Right cardiac atrium (tissue), 5 donors: ENCODE data around the gene PSKH1. TPM values are rescaled to one million over a fixed set of nuclear protein-coding genes. Genes with fewer than 3 reads are reported as not detected.
"Not testable (repeated sequence)": the region's sequence is repeated elsewhere in the genome, so short reads cannot be mapped to it uniquely, and the experiment has no call there.

ENCODE experiments used
- ATAC-seq, 2 donors: fragments of 200-7000 bp; cut with Tn5 transposase; one replicate each; pipeline versions ENCODE4 v1.8.0 to v1.9.1; 2020; ENCODE audit warnings: moderate library complexity in 2 of 2, mild to moderate bottlenecking in 1 of 2
- DNase-seq, 3 donors: peaks; one replicate each; pipeline ENCODE4 v3.0.0-alpha.2; 2020
- H3K27ac ChIP-seq: one replicate; pipeline ENCODE4 v1.5.1; 2013; ENCODE audit warnings: mild to moderate bottlenecking, low read length, control low read depth, moderate library complexity
- H3K27me3 ChIP-seq: one replicate; pipeline ENCODE4 v1.6.1; 2013; ENCODE audit not compliant: control insufficient read depth, insufficient read depth
- H3K4me1 ChIP-seq: one replicate; pipeline ENCODE4 v1.6.1; 2013; ENCODE audit warnings: low read length; ENCODE audit not compliant: control insufficient read depth, insufficient read depth
- H3K4me3 ChIP-seq: one replicate; pipeline ENCODE4 v1.5.1; 2013; ENCODE audit warnings: low read length, control low read depth
- H3K9me3 ChIP-seq: one replicate; pipeline ENCODE4 v1.6.1; 2013; ENCODE audit warnings: low read length; ENCODE audit not compliant: control insufficient read depth
- WGBS: extraction: QIAGEN DNeasy Blood & Tissue Kit; methylation state at CpG from one replicate; pipeline ENCODE4 v1.1.7; 2013; 5-methylcytosine and 5-hydroxymethylcytosine counted together
- intact Hi-C, 4 donors: fragments of 100-400 bp; cut with DNase I; formaldehyde crosslinking; loops; one replicate each; pipeline versions ENCODE4 v1.11.0 to v1.14.0; 2022 to 2023
- polyA plus RNA-seq: library from polyadenylated mRNA; stranded (reverse); fragments of 200-250 nt; gene quantifications from one replicate; pipeline ENCODE4 v1.2.3, GENCODE V29; 2013
- total RNA-seq, 4 donors: library from RNA; stranded (reverse); fragmentation: NEBNext Ultra II Directional; extraction: Animal tissue kit (Norgen Biotek cat#: 25700); gene quantifications; one replicate each; pipeline ENCODE4 v1.2.1, GENCODE V29; 2021
- donor health status: healthy with polysubstance abuse.
- donor health status: DM: no; HTN: yes; CAD: no.
- donor health status: DM: no; HTN: no; CAD: no.
- donor health status: DM: no; HTN: yes; CAD: no; lungs with severe emphysema.
- donor health status: DM: yes; HTN: yes; CAD: no.

Gene PSKH1
- total and polyA plus RNA-seq, 5 donors: 23.8 to 31.1 (median 26.8) TPM

DNA sequence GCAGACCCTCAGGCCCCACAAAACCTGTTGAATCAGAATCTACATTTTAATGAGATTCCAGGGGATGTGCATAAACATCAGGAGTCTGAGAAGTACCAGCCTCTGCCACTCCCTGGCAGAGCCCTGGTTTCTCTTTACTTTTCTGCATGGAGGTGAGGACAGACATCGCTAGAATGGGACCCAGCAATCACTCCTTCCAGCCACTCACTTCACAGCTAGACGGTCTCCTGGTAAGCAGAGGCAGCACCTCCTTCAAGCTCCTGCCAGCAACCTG, 22.4 kb downstream of the PSKH1 start:
- not testable (repeated sequence) for H3K4me1 ChIP-seq, ATAC-seq, H3K4me3 ChIP-seq, H3K27ac ChIP-seq, DNase-seq, H3K27me3 ChIP-seq, H3K9me3 ChIP-seq
- WGBS: 63% methylated on average over 2 of the region's 2 CpGs
- intact Hi-C loops: loop anchor here in 1 of 4 donors (5.0 kb wide), 1 partner anchor 83 kb away; no protein-coding TSS in a partner anchor

DNA sequence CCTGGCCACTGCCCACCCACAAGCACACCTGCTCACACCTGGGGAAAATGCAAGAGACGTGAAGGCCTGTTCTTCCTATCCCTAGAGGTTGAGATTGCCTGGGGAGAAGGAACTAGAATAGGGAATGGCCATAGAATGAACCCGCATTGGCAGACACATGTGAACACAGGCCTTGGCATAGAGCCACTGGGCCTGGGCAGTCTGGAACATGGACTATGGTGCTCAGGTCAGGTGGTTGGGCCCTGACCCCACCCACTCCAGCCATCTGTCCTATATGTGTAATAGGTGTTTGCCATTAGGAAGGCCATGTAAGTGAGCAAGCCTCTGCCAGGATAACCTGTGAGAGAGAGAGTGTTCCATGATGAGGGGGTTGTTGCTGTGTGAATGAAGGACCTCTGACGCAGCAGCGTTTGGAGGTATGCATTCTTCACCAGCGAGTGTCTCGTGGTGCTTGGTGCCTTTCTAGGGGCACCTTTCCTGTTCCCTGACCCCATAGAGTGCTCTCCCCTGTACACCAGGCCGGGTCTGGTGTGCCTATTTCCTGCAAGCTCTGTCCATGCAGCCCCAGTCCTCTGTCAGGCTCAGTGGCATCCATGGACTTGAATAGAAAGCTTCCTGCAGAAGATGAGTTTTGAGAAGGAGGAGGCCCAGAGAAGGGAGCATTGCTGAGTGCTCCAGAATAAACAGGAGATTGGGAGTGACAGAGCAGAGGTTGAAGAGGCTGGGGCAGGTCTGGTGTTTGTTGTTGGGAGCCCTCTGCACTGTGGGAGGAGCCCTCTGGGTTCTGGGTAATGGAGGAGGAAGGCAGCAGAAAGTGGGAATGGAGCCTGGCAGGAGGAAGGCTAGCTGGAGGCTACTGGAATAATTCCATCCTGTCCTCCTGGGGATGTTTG, 23.0 kb downstream of the PSKH1 start:
- Histone ChIP-seq H3K27me3 (no peaks in the 10 kb centered on the region), H3K9me3 (no peaks in the 10 kb centered on the region), H3K4me1 (peaks cover 9% of the 10 kb centered on the region), H3K27ac (no peak overlapping the region), H3K4me3 (no peak overlapping the region)
- intact Hi-C loops: loop anchor here in 1 of 4 donors (5.0 kb wide), 1 partner anchor 84 kb away; no protein-coding TSS in a partner anchor
- no peak for ATAC-seq
- no peak for DNase-seq
- 79% methylated on average over 7 of the region's 7 CpGs for WGBS

DNA sequence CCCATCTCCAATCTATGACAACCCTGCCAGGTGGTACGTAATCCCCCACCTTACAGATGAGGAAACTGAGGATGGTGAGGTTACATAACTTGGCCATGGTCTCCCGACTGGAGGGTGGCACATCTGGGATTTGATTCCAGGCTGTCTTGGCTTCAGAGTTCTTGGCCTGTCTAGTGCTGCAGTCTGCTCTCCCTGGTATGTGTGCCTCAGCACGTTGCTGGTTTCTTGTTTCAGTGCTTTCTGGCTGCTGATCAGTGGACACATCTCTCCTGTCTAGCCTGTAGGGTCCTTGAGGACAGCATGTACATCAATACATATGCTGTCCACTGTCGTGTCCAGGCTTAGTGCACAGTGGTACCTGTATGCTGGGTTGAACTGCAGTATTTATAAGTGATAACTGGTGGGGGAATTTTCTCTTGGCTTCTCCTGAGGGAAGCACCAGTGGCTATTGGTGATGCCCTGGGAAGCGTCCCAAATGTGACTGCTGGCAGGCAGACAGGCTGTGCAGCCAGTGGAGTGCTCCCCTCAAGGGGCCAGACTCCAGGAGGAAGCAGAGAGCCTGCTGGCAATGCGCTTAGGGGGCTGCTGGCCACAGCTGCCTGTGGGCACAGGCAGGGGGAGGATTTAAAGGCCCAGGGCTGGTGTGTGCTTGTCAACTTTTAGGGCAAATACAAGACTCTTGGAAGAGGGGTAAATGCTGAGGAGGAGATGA, 24.2 kb downstream of the PSKH1 start:
- intact Hi-C loops: loop anchor here in 1 of 4 donors (5.0 kb wide), 1 partner anchor 85 kb away; no protein-coding TSS in a partner anchor
- 39% methylated on average over 6 of the region's 6 CpGs for WGBS
- Histone ChIP-seq H3K9me3 (no peaks in the 10 kb centered on the region), H3K27ac (peak overlapping the region; percentile 82), H3K27me3 (no peaks in the 10 kb centered on the region), H3K4me1 (peaks cover 9% of the 10 kb centered on the region), H3K4me3 (no peak overlapping the region)
- DNase-seq: peak; percentile 68 to 90 (median 86)
- ATAC-seq: peak; percentile 61 to 76

DNA sequence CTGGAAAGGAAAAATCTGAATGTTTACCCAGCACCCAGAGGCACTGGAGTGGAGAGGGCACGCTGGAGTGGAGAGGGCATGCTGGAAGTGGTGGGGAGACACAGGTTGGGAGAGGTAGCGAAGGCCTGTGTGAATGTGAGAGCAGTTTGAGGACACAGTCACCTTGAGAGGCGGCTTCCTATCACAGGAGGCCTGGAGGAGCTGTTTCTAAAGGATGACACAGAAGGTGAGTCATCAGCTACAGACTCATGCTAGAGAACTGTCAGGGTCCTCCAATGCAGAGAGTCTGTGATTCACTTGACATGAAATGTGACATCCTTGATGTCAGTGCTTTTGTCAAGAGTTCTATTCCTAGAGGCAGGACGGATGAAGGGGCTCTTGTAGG, 24.8 kb downstream of the PSKH1 start:
- Histone ChIP-seq H3K4me1 (peaks cover 9% of the 10 kb centered on the region), H3K27ac (peak overlapping the region; percentile 89), H3K4me3 (no peak overlapping the region), H3K9me3 (no peaks in the 10 kb centered on the region), H3K27me3 (no peaks in the 10 kb centered on the region)
- intact Hi-C loops: loop anchor here in 1 of 4 donors (5.0 kb wide), 1 partner anchor 86 kb away; no protein-coding TSS in a partner anchor
- 68% methylated on average over 4 of the region's 4 CpGs for WGBS
- ATAC-seq (peak; percentile 32 to 76), DNase-seq (no peak)

DNA sequence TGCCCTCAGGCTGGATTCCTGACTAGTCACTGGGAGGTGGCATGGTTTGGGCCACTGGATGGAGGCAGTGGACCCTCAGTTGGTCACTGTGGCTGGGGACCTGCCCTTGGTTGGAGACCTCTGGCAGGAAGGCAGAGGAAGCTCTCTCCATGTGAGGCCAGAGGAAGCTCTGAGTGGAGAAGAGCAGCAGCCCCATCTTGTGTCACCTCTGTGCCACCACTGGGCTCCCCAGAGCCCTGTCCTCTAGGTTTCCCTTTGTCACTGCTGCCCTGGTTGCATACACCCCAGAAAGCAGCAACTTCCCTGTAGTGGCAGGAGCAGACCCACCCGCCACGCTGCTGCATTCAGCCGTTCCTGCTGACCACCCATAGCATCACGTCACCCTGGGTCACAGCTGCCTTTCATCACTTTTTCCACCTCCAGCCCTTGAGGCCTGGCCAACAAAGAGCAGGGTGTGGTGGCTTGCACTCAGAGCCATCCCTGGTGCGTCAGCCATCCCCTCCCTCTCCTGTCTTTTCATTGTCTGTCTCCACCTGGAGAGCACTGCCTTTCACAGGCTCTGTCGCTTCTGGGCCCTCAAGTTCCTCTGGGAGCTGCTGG, 26.7 kb downstream of the PSKH1 start:
- intact Hi-C loops: loop anchor here in 1 of 4 donors (5.0 kb wide), 1 partner anchor 87 kb away; no protein-coding TSS in a partner anchor
- H3K4me3 ChIP-seq: no peak overlapping the region
- peak overlapping the region; percentile 7 for H3K27ac ChIP-seq
- DNase-seq (peak in 1 of 3 donors; percentile 49), ATAC-seq (peak in 1 of 2 donors; percentile 64)
- peaks cover 14% of the 10 kb centered on the region for H3K4me1 ChIP-seq
- no peaks in the 10 kb centered on the region for H3K9me3 ChIP-seq
- WGBS: 72% methylated on average over 6 of the region's 6 CpGs
- H3K27me3 ChIP-seq: no peaks in the 10 kb centered on the region

DNA sequence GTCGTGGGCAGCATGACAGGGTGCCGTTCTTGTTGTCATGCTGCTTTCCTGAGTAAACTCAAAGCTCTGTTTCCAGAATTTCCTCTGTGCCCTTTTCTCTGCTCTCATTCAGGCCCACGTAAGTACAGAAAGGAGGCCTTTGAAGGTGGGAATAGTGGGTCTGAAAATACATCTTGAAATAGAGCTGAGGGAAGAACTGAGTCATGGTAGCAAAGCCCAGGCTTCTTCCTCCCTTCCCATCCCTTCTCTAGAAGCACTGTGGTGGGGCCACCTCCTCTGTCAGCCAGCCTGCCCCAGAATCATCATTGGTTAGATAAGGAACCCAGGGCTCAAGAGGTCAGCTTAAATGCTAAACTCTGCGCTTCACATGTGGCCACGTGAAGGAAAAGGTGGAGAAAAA, 29.2 kb downstream of the PSKH1 start:
- no peak overlapping the region for H3K27ac ChIP-seq
- ATAC-seq (peak in 1 of 2 donors; percentile 18), DNase-seq (no peak)
- H3K4me3 ChIP-seq: no peak overlapping the region
- peaks cover 10% of the 10 kb centered on the region for H3K4me1 ChIP-seq
- H3K27me3 ChIP-seq: no peaks in the 10 kb centered on the region
- H3K9me3 ChIP-seq: no peaks in the 10 kb centered on the region
- intact Hi-C loops: no loop called here
- WGBS: 69% methylated on average over 5 of the region's 5 CpGs

DNA sequence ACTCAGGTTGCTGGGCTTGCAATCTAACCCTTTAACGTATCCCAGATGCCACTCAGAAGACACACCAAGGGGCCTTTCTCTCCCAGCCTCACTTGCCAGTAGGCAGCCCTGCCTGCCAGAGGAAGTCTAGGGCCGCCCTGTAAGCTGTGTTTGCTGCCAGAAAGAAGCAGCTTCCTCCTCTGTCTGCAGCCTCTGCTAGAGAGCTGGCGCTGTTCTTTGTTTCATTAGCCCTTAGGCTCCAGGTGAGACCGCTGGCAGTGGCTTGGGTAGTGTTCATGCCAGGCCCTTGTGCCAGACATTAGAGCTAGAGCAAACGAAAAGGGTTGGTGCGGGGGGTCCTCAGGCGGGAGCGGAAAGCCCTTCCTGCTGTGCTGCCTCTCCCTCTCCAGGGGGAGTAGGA, 29.7 kb downstream of the PSKH1 start:
- no peaks in the 10 kb centered on the region for H3K27me3 ChIP-seq
- peaks cover 9% of the 10 kb centered on the region for H3K4me1 ChIP-seq
- no peaks in the 10 kb centered on the region for H3K9me3 ChIP-seq
- peak overlapping the region; percentile 16 for H3K27ac ChIP-seq
- intact Hi-C loops: no loop called here
- DNase-seq (no peak), ATAC-seq (no peak)
- WGBS: 78% methylated on average over 8 of the region's 8 CpGs
- no peak overlapping the region for H3K4me3 ChIP-seq

DNA sequence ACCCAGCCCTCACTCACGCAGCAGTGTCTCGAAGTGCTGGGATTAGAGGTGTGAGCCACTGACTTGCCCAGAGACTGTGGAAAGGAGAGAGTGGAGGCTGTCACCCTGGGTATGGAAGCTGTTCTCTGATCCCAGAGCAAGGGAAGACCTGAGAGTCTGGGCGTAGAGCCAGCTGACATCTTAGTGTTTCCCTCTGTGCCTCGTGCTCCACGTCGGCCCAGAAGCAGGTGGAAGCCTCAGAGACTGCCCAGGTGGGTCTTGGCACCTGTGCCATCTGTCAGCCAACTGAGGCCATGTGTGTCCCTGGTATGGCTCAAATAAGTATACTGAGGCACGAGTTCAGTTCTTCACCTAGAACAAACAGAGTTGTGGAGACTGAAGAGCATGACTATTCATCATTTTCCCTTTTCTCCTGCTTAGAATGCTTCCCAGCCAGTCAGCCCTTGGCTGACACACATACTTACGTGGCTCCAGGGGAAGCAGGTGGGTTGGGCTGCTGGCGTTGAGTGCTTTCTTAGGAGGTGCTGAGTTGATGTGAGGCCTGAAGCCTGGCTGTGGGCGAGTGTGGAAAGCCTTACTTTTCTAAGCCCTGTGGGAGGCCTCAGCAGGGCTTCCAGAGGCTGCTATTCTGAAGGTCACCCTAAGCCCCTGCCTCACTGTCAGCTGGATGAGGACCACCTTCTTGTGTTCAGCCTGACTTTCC, 30.5 kb downstream of the PSKH1 start:
- Histone ChIP-seq H3K9me3 (no peaks in the 10 kb centered on the region), H3K27me3 (no peaks in the 10 kb centered on the region), H3K4me1 (peaks cover 9% of the 10 kb centered on the region), H3K4me3 (no peak overlapping the region), H3K27ac (no peak overlapping the region)
- DNase-seq (no peak), ATAC-seq (no peak)
- 60% methylated on average over 10 of the region's 10 CpGs for WGBS
- intact Hi-C loops: no loop called here

DNA sequence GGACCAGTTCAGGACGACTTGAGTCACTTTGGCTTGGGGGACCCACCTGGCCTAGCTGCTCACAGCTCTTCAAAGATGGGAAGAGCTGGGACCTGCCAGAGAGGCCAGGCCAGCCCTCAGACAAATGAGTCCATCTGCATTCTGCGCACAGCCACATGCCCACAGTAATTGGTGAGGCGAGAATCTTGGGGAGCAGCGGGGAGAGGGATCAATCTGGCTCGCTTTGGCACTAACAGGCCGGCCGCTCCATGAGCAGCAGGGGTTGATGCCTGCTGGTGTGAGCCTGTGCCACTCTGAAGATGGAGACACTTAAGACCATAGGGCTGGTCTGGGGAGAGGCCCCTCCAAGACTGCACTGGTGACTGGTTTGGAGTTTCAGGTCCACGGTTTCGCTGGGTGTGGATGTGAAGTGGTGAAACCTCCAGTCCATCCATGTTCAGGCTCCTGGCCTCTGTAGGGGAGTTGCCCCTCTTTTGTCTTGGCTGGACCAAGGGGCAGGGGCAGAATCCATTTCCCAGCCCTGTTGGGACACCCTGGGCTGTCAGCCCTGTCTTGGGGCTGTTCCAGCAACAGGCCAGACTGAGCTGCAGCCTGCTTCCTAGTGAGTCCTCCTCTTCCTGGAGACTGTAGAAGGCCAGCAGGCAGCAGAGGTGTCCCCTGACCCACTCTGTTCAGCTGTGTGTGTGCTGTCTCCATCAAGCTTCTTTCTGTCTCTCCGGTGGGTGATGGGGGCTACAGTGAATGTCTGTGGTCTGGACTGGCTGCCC, 31.3 kb downstream of the PSKH1 start:
- peak in 1 of 3 donors; percentile 67 for DNase-seq
- ATAC-seq: no peak
- H3K4me3 ChIP-seq: no peak overlapping the region
- no peak overlapping the region for H3K27ac ChIP-seq
- 81% methylated on average over 10 of the region's 10 CpGs for WGBS
- no peaks in the 10 kb centered on the region for H3K9me3 ChIP-seq
- H3K27me3 ChIP-seq: no peaks in the 10 kb centered on the region
- peaks cover 9% of the 10 kb centered on the region for H3K4me1 ChIP-seq
- intact Hi-C loops: no loop called here

DNA sequence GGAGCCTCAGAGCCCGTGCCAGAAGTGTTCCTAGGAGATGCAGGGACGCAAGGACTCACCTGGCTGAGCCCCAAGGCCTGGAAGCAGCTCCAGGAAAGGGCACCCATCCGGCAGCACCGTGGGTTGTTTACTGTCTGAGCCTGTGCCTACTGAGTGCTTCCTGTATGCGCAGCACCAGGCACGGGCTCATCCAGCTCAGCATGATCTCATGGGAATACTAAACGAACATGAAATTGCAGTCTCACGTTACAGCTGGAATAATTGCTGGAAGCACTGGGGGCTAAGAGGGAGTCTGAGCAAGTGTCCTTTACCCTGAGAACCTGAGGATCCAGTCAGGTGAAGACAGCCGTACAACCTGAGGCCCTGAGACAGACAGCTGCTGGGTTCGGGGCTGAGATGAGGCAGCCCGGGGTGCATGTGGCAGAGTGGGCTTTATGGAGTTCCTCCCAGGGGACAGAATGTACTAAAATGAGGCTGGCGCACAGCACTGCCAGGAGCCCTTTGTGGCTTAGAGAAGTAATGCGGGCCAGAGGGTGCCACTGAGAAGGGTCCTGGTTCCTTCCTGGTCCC, 33.2 kb downstream of the PSKH1 start:
- no peaks in the 10 kb centered on the region for H3K9me3 ChIP-seq
- H3K4me1 ChIP-seq: peaks cover 8% of the 10 kb centered on the region
- 55% methylated on average over 13 of the region's 13 CpGs for WGBS
- H3K4me3 ChIP-seq: no peak overlapping the region
- ATAC-seq: no peak
- intact Hi-C loops: loop anchor here in 3 of 4 donors (5.0 kb wide), 3 partner anchors 44 to 109 kb away; partner anchors contain the start of gene NRN1L (in 2 of the 3)
- no peaks in the 10 kb centered on the region for H3K27me3 ChIP-seq
- no peak overlapping the region for H3K27ac ChIP-seq
- peak in 1 of 3 donors; percentile 56 for DNase-seq
